ENCODE data around the gene PLEKHJ1. TPM values are rescaled to one million over a fixed set of nuclear protein-coding genes. Genes with fewer than 3 reads are reported as not detected.
A peak's percentile ranks its signal among the peaks of the same experiment; 100 is the strongest.

PLEKHJ1 gene
- total and polyA plus RNA-seq, 8 donors, result 34.3 to 101 (median 43.7) TPM

GRCh38 chr19:2228157-2229030 is 7.7 kb downstream of the PLEKHJ1 start:
- no peak for ATAC-seq
- no peak for TF ChIP-seq CTCF (IDR thresholded peaks at IDR 0.05)
- H3K27me3 ChIP-seq, result no peaks in the 10 kb centered on the region
- 94 to 96% methylated on average over 48 of the region's 48 CpGs for WGBS, 2 donors
- no peak for DNase-seq
- no peak overlapping the region for H3K4me3 ChIP-seq
- peaks cover 4 to 65% (median 6%) of the 10 kb centered on the region in 3 donors for H3K36me3 ChIP-seq
- H3K4me1 ChIP-seq, result no peaks in the 10 kb centered on the region
- no peaks in the 10 kb centered on the region for H3K9me3 ChIP-seq
- intact Hi-C loops (cut with DNase I), result loop anchor here in 1 of 3 donors (10.0 kb wide), 1 partner anchor 54 kb away; no protein-coding TSS in a partner anchor
- FAIRE-seq, result no peak
- no peak overlapping the region for H3K27ac ChIP-seq

- DNase-seq (no peak), FAIRE-seq (no peak), ATAC-seq (no peak)
- Histone ChIP-seq H3K27me3 (no peaks in the 10 kb centered on the region), H3K4me1 (no peaks in the 10 kb centered on the region), H3K36me3 (peaks cover 4 to 66% (median 6%) of the 10 kb centered on the region in 3 donors), H3K27ac (no peak overlapping the region), H3K9me3 (no peaks in the 10 kb centered on the region), H3K4me3 (no peak overlapping the region)
- 95% methylated on average over 51 to 67 of the region's 67 CpGs for WGBS, 2 donors
- intact Hi-C loops (cut with DNase I), result loop anchor here in 1 of 3 donors (10.0 kb wide), 1 partner anchor 53 kb away; no protein-coding TSS in a partner anchor
- TF ChIP-seq CTCF (IDR thresholded peaks at IDR 0.05), result no peak
These were observed 8.5 kb downstream of the PLEKHJ1 start for GRCh38 chr19:2227415-2228156.

GRCh38 chr19:2226840-2227360 is 9.2 kb downstream of the PLEKHJ1 start:
- H3K4me1 ChIP-seq, result no peaks in the 10 kb centered on the region
- intact Hi-C loops (cut with DNase I), result loop anchor here in 1 of 3 donors (10.0 kb wide), 1 partner anchor 52 kb away; no protein-coding TSS in a partner anchor
- WGBS, 2 donors, result 96 to 98% methylated on average over 39 to 53 of the region's 53 CpGs
- DNase-seq (no peak), FAIRE-seq (no peak), ATAC-seq (no peak)
- no peak overlapping the region for H3K4me3 ChIP-seq
- no peaks in the 10 kb centered on the region for H3K27me3 ChIP-seq
- H3K27ac ChIP-seq, result no peak overlapping the region
- H3K9me3 ChIP-seq, result no peaks in the 10 kb centered on the region
- no peak for TF ChIP-seq CTCF (IDR thresholded peaks at IDR 0.05)
- H3K36me3 ChIP-seq, result peaks cover 4 to 72% (median 6%) of the 10 kb centered on the region in 3 donors

- TF ChIP-seq CTCF (IDR thresholded peaks at IDR 0.05), result no peak
- DNase-seq (peak in 1 of 6 donors; percentile 25), FAIRE-seq (no peak), ATAC-seq (no peak)
- 93 to 94% methylated on average over 52 to 59 of the region's 59 CpGs for WGBS, 2 donors
- H3K36me3 ChIP-seq, result peaks cover 4 to 76% (median 6%) of the 10 kb centered on the region in 3 donors
- no peak overlapping the region for H3K27ac ChIP-seq
- H3K27me3 ChIP-seq, result no peaks in the 10 kb centered on the region
- H3K4me3 ChIP-seq, result no peak overlapping the region
- no peaks in the 10 kb centered on the region for H3K9me3 ChIP-seq
- H3K4me1 ChIP-seq, result no peaks in the 10 kb centered on the region
- intact Hi-C loops (cut with DNase I), result loop anchor here in 1 of 3 donors (10.0 kb wide), 1 partner anchor 51 kb away; no protein-coding TSS in a partner anchor
These were observed 9.9 kb downstream of the PLEKHJ1 start for GRCh38 chr19:2226051-2226839.

Measured in pancreas (tissue), 10 donors.